ENCODE results near the gene CLDN1.

CLDN1 gene

DNA sequence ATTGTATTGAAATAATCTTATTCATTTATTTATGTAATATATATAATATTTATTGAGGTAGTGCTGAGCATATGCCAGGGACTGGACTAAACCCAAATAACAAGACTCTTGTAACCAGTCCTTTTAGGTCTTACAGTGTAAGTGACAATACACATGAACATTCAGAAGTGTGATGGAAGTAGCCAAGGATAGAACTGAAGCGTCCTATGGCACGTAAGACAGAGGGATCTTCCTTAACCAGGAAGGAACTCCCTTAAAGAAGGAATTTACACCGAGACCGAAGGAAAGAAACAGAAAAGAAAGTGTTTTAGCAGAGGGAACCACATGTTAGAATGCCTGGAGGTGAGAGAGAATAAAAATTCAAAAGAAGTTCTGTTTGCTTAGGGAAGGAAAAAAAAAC lies 23.6 kb upstream of the CLDN1 start:
- no peaks in the 10 kb centered on the region for H3K36me3 ChIP-seq (ENCODE audit: low read depth)
- ATAC-seq (ENCODE audit: low read depth) = peak; percentile 22; the same call in 2 of the 3 replicates
- peak overlapping the region; percentile 95 for H3K27ac ChIP-seq (ENCODE audit: poor library complexity, severe bottlenecking)
- TF ChIP-seq, protein P1, sequence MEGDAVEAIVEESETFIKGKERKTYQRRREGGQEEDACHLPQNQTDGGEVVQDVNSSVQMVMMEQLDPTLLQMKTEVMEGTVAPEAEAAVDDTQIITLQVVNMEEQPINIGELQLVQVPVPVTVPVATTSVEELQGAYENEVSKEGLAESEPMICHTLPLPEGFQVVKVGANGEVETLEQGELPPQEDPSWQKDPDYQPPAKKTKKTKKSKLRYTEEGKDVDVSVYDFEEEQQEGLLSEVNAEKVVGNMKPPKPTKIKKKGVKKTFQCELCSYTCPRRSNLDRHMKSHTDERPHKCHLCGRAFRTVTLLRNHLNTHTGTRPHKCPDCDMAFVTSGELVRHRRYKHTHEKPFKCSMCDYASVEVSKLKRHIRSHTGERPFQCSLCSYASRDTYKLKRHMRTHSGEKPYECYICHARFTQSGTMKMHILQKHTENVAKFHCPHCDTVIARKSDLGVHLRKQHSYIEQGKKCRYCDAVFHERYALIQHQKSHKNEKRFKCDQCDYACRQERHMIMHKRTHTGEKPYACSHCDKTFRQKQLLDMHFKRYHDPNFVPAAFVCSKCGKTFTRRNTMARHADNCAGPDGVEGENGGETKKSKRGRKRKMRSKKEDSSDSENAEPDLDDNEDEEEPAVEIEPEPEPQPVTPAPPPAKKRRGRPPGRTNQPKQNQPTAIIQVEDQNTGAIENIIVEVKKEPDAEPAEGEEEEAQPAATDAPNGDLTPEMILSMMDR (IDR thresholded peaks at IDR 0.05; ENCODE audit: poor library complexity, severe bottlenecking) = no peak
- H3K4me3 ChIP-seq (ENCODE audit: severe bottlenecking) = no peak overlapping the region
- H3K4me1 ChIP-seq (ENCODE audit: insufficient read depth, poor library complexity, severe bottlenecking) = peaks cover 27% of the 10 kb centered on the region
- no peaks in the 10 kb centered on the region for H3K9me3 ChIP-seq (ENCODE audit: severe bottlenecking)
- no peak for DNase-seq (ENCODE audit: low spot score)
- H3K27me3 ChIP-seq (ENCODE audit: insufficient read depth, poor library complexity, severe bottlenecking) = no peaks in the 10 kb centered on the region

DNA sequence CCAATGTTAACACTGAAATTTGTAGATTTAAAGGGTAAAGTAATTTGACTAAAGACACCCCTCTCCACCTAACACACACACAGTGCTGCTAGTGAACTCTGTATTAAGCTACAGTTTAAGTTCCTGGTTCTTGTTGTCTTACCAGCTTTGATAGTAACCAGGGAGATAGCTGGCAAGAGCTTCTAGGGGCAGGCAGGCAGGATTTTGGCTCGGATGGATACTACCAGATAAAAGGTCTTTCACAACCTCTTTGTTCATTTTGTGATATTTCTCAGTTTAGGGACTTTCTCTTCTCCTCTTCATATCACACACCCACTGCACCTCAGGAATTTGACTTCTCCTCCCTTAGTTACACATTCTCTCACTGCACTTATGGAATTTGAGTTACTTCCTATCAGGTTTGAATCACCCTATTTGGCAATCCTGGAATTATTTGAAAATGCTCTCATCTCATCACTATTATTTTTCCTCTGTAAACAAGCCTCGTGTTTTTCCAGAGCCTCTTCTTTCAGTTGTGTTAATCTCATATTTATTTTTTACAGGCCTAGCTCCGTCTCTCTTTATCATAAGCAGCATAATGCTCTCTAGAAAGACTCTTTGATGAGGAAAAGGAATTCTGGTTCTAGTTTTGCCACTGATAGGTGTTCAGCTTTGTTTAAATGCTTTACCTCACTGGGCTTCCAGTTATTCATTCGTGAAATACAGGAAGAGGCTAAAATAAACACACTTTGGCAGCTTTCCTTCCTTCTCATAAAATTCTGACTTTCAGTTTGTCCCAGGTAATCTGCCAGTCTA lies 23.0 kb upstream of the CLDN1 start:
- ATAC-seq (ENCODE audit: low read depth) (peak; percentile 94), DNase-seq (ENCODE audit: low spot score) (peak; percentile 62)
- peak overlapping the region; percentile 95 for H3K27ac ChIP-seq (ENCODE audit: poor library complexity, severe bottlenecking)
- H3K27me3 ChIP-seq (ENCODE audit: insufficient read depth, poor library complexity, severe bottlenecking) = no peaks in the 10 kb centered on the region
- H3K36me3 ChIP-seq (ENCODE audit: low read depth) = no peaks in the 10 kb centered on the region
- no peaks in the 10 kb centered on the region for H3K9me3 ChIP-seq (ENCODE audit: severe bottlenecking)
- peak overlapping the region; percentile 9 for H3K4me3 ChIP-seq (ENCODE audit: severe bottlenecking)
- TF ChIP-seq, protein P1 (IDR thresholded peaks at IDR 0.05; ENCODE audit: poor library complexity, severe bottlenecking) = no peak
- H3K4me1 ChIP-seq (ENCODE audit: insufficient read depth, poor library complexity, severe bottlenecking) = peaks cover 27% of the 10 kb centered on the region

DNA sequence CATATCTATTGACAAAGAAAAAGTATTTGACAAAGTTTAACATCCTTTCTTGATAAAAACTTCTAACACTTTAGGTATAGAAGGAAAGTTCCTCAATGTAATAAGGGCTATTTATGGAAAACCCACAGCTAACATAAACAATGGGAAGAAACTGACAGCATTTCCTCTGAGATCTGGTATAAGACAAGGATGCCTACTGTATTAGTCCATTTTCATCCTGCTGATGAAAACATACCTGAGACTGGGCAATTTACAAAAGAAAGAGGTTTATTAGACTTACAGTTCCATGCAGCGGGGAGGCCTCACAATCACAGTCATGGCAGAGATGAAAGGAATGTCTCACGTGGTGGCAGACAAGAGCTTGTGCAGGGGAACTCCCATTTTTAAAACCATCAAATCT lies 17.8 kb upstream of the CLDN1 start:
- DNase-seq (ENCODE audit: low spot score) (no peak), ATAC-seq (ENCODE audit: low read depth) (no peak)
- no peaks in the 10 kb centered on the region for H3K9me3 ChIP-seq (ENCODE audit: severe bottlenecking)
- H3K36me3 ChIP-seq (ENCODE audit: low read depth) = no peaks in the 10 kb centered on the region
- peaks cover 27% of the 10 kb centered on the region for H3K4me1 ChIP-seq (ENCODE audit: insufficient read depth, poor library complexity, severe bottlenecking)
- H3K4me3 ChIP-seq (ENCODE audit: severe bottlenecking) = no peak overlapping the region
- H3K27ac ChIP-seq (ENCODE audit: poor library complexity, severe bottlenecking) = no peak overlapping the region
- TF ChIP-seq, protein P1 (IDR thresholded peaks at IDR 0.05; ENCODE audit: poor library complexity, severe bottlenecking) = no peak
- no peaks in the 10 kb centered on the region for H3K27me3 ChIP-seq (ENCODE audit: insufficient read depth, poor library complexity, severe bottlenecking)

DNA sequence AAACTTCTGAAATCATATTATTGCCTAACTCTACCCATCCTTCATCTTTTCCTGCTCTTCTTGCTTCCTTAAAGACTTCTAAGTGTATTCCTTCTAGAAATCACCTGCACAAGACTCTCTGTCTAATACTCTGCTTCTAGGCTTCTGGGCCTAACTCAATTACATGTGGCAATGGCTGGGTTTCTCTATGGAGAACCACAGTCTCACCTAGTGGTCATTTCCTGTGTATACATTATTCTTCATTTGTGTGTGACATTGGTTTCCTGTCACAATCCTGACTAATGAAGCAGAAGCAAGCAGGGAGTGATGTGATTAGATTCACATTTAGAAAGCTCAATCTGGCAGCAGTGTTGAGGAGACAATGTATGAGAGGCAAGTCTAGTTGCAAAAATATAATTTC lies 16.9 kb upstream of the CLDN1 start:
- Histone ChIP-seq H3K27me3 (ENCODE audit: insufficient read depth, poor library complexity, severe bottlenecking) (no peaks in the 10 kb centered on the region), H3K9me3 (ENCODE audit: severe bottlenecking) (no peaks in the 10 kb centered on the region), H3K36me3 (ENCODE audit: low read depth) (no peaks in the 10 kb centered on the region), H3K4me3 (ENCODE audit: severe bottlenecking) (no peak overlapping the region), H3K27ac (ENCODE audit: poor library complexity, severe bottlenecking) (peak overlapping the region; percentile 32), H3K4me1 (ENCODE audit: insufficient read depth, poor library complexity, severe bottlenecking) (peaks cover 18% of the 10 kb centered on the region)
- DNase-seq (ENCODE audit: low spot score) = no peak
- TF ChIP-seq, protein P1 (IDR thresholded peaks at IDR 0.05; ENCODE audit: poor library complexity, severe bottlenecking) = peak; percentile 17
- ATAC-seq (ENCODE audit: low read depth) = no peak

DNA sequence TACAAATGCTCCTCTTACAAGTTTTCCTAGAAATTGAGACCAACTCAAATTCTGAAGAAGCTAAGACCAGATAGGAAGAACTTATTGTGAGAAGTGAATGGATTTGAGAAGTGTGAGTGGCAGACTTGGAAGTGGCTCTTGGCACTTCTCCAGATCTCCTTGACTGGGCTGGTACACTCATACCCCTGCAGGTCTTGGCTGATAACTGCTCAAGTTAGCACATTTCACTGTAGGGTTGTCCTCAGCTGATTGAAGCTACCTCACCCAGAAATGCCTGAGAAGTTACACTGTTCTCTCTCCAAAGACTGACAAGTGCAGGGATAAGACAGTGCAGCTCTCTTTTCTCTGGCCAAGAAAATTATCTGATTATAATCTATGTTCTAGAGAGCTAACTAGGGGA lies 16.5 kb upstream of the CLDN1 start:
- DNase-seq (ENCODE audit: low spot score) (no peak), ATAC-seq (ENCODE audit: low read depth) (peak; percentile 84)
- H3K9me3 ChIP-seq (ENCODE audit: severe bottlenecking) = no peaks in the 10 kb centered on the region
- H3K36me3 ChIP-seq (ENCODE audit: low read depth) = no peaks in the 10 kb centered on the region
- H3K27me3 ChIP-seq (ENCODE audit: insufficient read depth, poor library complexity, severe bottlenecking) = no peaks in the 10 kb centered on the region
- H3K4me1 ChIP-seq (ENCODE audit: insufficient read depth, poor library complexity, severe bottlenecking) = peaks cover 14% of the 10 kb centered on the region
- peak overlapping the region; percentile 32 for H3K27ac ChIP-seq (ENCODE audit: poor library complexity, severe bottlenecking)
- TF ChIP-seq, protein P1 (IDR thresholded peaks at IDR 0.05; ENCODE audit: poor library complexity, severe bottlenecking) = no peak
- no peak overlapping the region for H3K4me3 ChIP-seq (ENCODE audit: severe bottlenecking)

Data from RWPE2 (cell line).